A549 (cell line): ENCODE data around the gene LMTK3. TPM values are rescaled to one million over a fixed set of nuclear protein-coding genes. Genes with fewer than 3 reads are reported as not detected.

Source experiments
- ATAC-seq, 2 experiments: fragments of 200-7000 bp in 1 of 2; fragments of >200 bp in 1 of 2; cut with Nextera tagmentation in 1 of 2; cut with Tn5 transposase in 1 of 2; 3 replicates each; pipeline versions ENCODE4 v1.8.0 to v1.9.1; 2018 to 2020; ENCODE audit warnings: mild to moderate bottlenecking in 1 of 2, moderate library complexity in 1 of 2
- CTCF ChIA-PET: fragments of 300-600 bp; sonication (Branson Sonifier 250); formaldehyde crosslinking; extraction: SDS; loops from one replicate; lab custom pipeline; 2021; ENCODE audit warnings: antibody characterized with exemption, inconsistent platforms; lab: Yijun Ruan, JAX
- POLR2A ChIA-PET: fragments of 350-600 bp; formaldehyde crosslinking; extraction: SDS; loops from one replicate; lab custom pipeline; 2021; ENCODE audit warnings: antibody characterized with exemption, inconsistent platforms; lab: Yijun Ruan, JAX
- DNase-seq, 2 experiments: peaks; one replicate each; pipeline versions ENCODE4 v3.0.0 to v3.0.0-alpha.2; 2011 to 2016; ENCODE audit warnings: low read depth in 1 of 2, low spot score in 1 of 2
- FAIRE-seq: peaks from 2 replicates; lab custom pipeline; 2011; peaks lifted over from hg19 to GRCh38; lab: Jason Lieb, UNC
- H3K27ac ChIP-seq, 2 experiments: fragments of >200 bp; sonication (Bioruptor Twin); formaldehyde crosslinking; 3 replicates each; pipeline ENCODE4 v1.5.1; 2016 to 2017
- H3K4me1 ChIP-seq: fragments of >200 bp; sonication (Bioruptor Twin); formaldehyde crosslinking; 3 replicates; pipeline ENCODE4 v1.6.1; 2016
- H3K4me2 ChIP-seq: fragments of >200 bp; sonication (Bioruptor Twin); formaldehyde crosslinking; 3 replicates; pipeline ENCODE4 v1.6.1; 2016
- H3K4me3 ChIP-seq: fragments of >200 bp; sonication (Bioruptor Twin); formaldehyde crosslinking; 3 replicates; pipeline ENCODE4 v1.5.1; 2016
- H3K9me3 ChIP-seq: fragments of >200 bp; sonication (Bioruptor Twin); formaldehyde crosslinking; 3 replicates; pipeline ENCODE4 v1.6.1; 2016
- CEBPB ChIP-seq, 2 experiments: fragments of >200 bp in 1 of 2; sonication (Bioruptor Twin) in 1 of 2; formaldehyde crosslinking in 1 of 2; IDR thresholded peaks; 2 replicates each; pipeline ENCODE4 v1.6.1; 2012 to 2016
- FOSL2 ChIP-seq, 2 experiments: fragments of 450-650 bp in 1 of 2; fragments of >200 bp in 1 of 2; sonication (Bioruptor Twin) in 1 of 2; formaldehyde crosslinking; IDR thresholded peaks; 2 replicates each; pipeline versions ENCODE4 v1.5.0 to v1.6.1; 2016 to 2020; ENCODE audit warnings: mild to moderate bottlenecking in 1 of 2, moderate library complexity in 1 of 2
- HOXB5 ChIP-seq: fragments of 250-450 bp; sonication (Bioruptor Pico); IDR thresholded peaks from 2 replicates; pipeline ENCODE4 v1.5.0; 2020; ENCODE audit warnings: mild to moderate bottlenecking, moderate library complexity
- JUN ChIP-seq, 2 experiments: fragments of >200 bp; sonication (Bioruptor Twin); formaldehyde crosslinking; IDR thresholded peaks; 2 replicates in 1 of 2; 3 replicates in 1 of 2; pipeline ENCODE4 v1.6.1; 2016 to 2017
- JUNB ChIP-seq: fragments of >200 bp; sonication (Bioruptor Twin); formaldehyde crosslinking; IDR thresholded peaks from 2 replicates; pipeline ENCODE4 v1.6.1; 2016
- MAZ ChIP-seq: fragments of 150-350 bp; IDR thresholded peaks from 2 replicates; pipeline ENCODE4 v1.6.1; 2014; ENCODE audit warnings: antibody characterized with exemption, low read depth, low read length, borderline replicate concordance
- PHF8 ChIP-seq: fragments of 200-600 bp; sonication (generic); IDR thresholded peaks from 2 replicates; pipeline ENCODE4 v1.6.1; 2016; ENCODE audit warnings: low read depth, mild to moderate bottlenecking, antibody characterized with exemption, moderate library complexity, borderline replicate concordance
- POLR2A ChIP-seq: IDR thresholded peaks from 2 replicates; pipeline ENCODE4 v1.6.1; 2012; ENCODE audit warnings: mild to moderate bottlenecking, low read length
- RAD21 ChIP-seq, 2 experiments: fragments of >200 bp in 1 of 2; sonication (Bioruptor Twin) in 1 of 2; formaldehyde crosslinking in 1 of 2; IDR thresholded peaks in 1 of 2; conservative IDR thresholded peaks in 1 of 2; 2 replicates in 1 of 2; 3 replicates in 1 of 2; pipeline ENCODE4 v1.6.1; 2012 to 2018; ENCODE audit warnings: inconsistent platforms in 1 of 2
- RARB ChIP-seq: fragments of 250-450 bp; sonication (Bioruptor Pico); IDR thresholded peaks from 2 replicates; pipeline ENCODE4 v1.8.0; 2021; ENCODE audit warnings: mild to moderate bottlenecking, moderate library complexity
- RFX5 ChIP-seq: fragments of 450-650 bp; IDR thresholded peaks from 2 replicates; pipeline ENCODE4 v1.7.1; 2014; ENCODE audit warnings: antibody characterized with exemption, mild to moderate bottlenecking, moderate library complexity
- SMC3 ChIP-seq: fragments of >200 bp; sonication (Bioruptor Twin); formaldehyde crosslinking; IDR thresholded peaks from 3 replicates; pipeline ENCODE4 v1.6.1; 2018; ENCODE audit warnings: inconsistent platforms
- TFCP2L1 ChIP-seq: fragments of 250-450 bp; sonication (Bioruptor Pico); IDR thresholded peaks from 2 replicates; pipeline ENCODE4 v1.5.0; 2021; ENCODE audit warnings: mild to moderate bottlenecking
- TP53 ChIP-seq: fragments of 250-450 bp; sonication (Bioruptor Pico); IDR thresholded peaks from 2 replicates; pipeline ENCODE4 v1.5.0; 2021; ENCODE audit warnings: mild to moderate bottlenecking, moderate library complexity
- ZFP36 ChIP-seq: fragments of 450-650 bp; IDR thresholded peaks from 2 replicates; pipeline ENCODE4 v1.6.1; 2014; ENCODE audit warnings: borderline replicate concordance; ENCODE audit not compliant: partially characterized antibody
- WGBS: methylation state at CpG from one replicate; pipeline ENCODE4 v1.1.6; 2017; ENCODE audit errors: missing lambda C conversion rate; 5-methylcytosine and 5-hydroxymethylcytosine counted together
- polyA plus RNA-seq, 4 experiments: library from polyadenylated mRNA; depleted of rRNA in 3 of 4; stranded (reverse); fragments of >200 nt; fragmentation: RNase III in 1 of 4; extraction: RNeasy Plus Mini Kit Qiagen cat#74134 plus additional on column Dnase treatment in 1 of 4; gene quantifications; 2 replicates in 3 of 4; 3 replicates in 1 of 4; pipeline ENCODE4 v1.2.3, GENCODE V29; 2011 to 2017
- TF ChIP-seq, protein P1 (sequence below): IDR thresholded peaks from 2 replicates; pipeline ENCODE4 v1.6.1; 2012
- TF ChIP-seq, protein P2 (sequence below): fragments of >200 bp; sonication (Bioruptor Twin); formaldehyde crosslinking; IDR thresholded peaks from 3 replicates; pipeline ENCODE4 v1.6.1; 2016
- TF ChIP-seq, protein P3 (sequence below): fragments of 200-600 bp; sonication (generic); IDR thresholded peaks from 2 replicates; pipeline ENCODE4 v1.6.1; 2016; ENCODE audit warnings: antibody characterized with exemption, mild to moderate bottlenecking, moderate library complexity
- TF ChIP-seq, protein P4 (sequence below): IDR thresholded peaks from 2 replicates; pipeline ENCODE4 v1.6.1; 2012

Gene LMTK3
- polyA plus RNA-seq, 2 of the 4 experiments (the other 2 are of a cell fraction): 0.62 to 6.1 TPM

DNA sequence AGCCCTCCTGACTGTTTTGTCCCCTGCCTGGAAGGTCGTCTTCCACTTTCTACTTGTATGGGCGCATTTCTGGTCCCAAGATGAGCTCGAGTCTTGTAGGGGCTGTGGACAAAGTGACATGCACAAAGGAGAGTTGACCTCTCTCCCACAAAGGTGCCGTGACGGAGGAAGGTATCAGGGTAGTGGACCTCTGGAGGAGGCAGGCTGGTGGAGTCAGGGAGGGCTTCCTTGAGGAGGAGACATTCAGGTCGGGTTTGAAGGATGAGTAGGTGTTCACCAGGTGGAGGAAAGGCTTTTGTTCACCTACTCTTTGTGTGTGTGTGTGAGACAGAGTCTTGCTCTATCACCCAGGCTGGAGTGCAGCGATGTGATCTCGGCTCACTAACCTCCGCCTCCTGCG lies 40.8 kb downstream of the LMTK3 start:
- DNase-seq: no peak
- Histone ChIP-seq H3K4me2 (no peak overlapping the region; the same call in 2 of the 3 replicates), H3K4me3 (no peak overlapping the region), H3K27ac (no peak overlapping the region), H3K9me3 (no peaks in the 10 kb centered on the region), H3K4me1 (peaks cover 24% of the 10 kb centered on the region)
- no peak for TF ChIP-seq RAD21 (conservative IDR thresholded peaks at IDR 0.05 in 1 of 2, IDR thresholded peaks at IDR 0.05 in 1 of 2)
- TF ChIP-seq ZFP36: peak; percentile 60
- WGBS: 86% methylated on average over 10 of the region's 10 CpGs
- CTCF ChIA-PET: interaction anchor here (0.9 to 2.2 kb wide), 8 partner anchors 14 to 113 kb away, joined by 3 to 16 read pairs (median 5); partner anchors contain the start of gene KDELR1
- no peak for FAIRE-seq
- no peak for ATAC-seq
- POLR2A ChIA-PET: interaction anchor here (1.3 to 1.5 kb wide), 2 partner anchors 17 to 22 kb away, joined by 5 to 6 read pairs; no protein-coding TSS in a partner anchor

DNA sequence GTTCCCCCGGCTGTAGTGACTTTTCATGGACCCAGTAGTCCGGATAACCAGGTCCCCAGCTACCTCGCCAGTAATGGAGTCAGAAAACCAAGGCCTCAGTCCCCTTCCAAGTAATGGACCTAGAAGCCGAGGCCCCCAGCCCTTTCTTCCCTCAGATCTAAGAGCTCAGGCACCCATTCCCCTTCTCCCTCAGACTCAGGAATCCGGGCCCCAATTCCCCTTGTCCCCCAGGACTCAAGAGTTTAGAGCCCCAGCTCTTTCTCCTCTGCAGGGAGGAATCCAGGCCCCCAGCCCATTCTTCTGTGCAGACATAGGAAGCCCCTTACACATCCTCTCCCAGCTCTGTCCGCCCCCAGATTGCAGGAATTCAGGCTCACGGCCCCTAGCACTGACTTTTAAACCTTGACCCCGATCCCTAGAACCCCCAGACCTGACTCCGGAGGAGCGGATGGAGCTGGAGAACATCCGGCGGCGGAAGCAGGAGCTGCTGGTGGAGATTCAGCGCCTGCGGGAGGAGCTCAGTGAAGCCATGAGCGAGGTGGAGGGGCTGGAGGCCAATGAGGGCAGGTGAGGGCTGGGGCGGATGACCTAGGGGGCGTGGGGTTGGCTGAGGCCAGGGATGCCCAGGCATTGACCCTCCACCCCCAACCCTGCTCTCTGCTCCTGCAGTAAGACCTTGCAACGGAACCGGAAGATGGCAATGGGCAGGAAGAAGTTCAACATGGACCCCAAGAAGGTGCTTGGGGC lies 41.5 kb downstream of the LMTK3 start:
- H3K27ac ChIP-seq: peak overlapping the region; percentile 94 to 96
- peak overlapping the region; percentile 84 for H3K4me2 ChIP-seq
- TF ChIP-seq RFX5 (no peak), CEBPB (IDR thresholded peaks at IDR 0.05) (no peak), JUNB (no peak)
- TF ChIP-seq, all 56 proteins: peak for 0
- ChIA-PET CTCF (interaction anchor here (0.6 to 2.2 kb wide), 14 partner anchors 11 to 149 kb away, joined by 3 to 16 read pairs (median 4); partner anchors contain the start of gene KDELR1), POLR2A (interaction anchor here (1.3 to 1.5 kb wide), 3 partner anchors 11 to 23 kb away, joined by 3 to 6 read pairs (median 5); no protein-coding TSS in a partner anchor)
- WGBS: 69% methylated on average over 20 of the region's 20 CpGs
- DNase-seq (no peak), ATAC-seq (no peak), FAIRE-seq (no peak)
- Histone ChIP-seq H3K4me1 (peaks cover 24% of the 10 kb centered on the region), H3K4me3 (peak overlapping the region; percentile 82), H3K9me3 (no peaks in the 10 kb centered on the region)

DNA sequence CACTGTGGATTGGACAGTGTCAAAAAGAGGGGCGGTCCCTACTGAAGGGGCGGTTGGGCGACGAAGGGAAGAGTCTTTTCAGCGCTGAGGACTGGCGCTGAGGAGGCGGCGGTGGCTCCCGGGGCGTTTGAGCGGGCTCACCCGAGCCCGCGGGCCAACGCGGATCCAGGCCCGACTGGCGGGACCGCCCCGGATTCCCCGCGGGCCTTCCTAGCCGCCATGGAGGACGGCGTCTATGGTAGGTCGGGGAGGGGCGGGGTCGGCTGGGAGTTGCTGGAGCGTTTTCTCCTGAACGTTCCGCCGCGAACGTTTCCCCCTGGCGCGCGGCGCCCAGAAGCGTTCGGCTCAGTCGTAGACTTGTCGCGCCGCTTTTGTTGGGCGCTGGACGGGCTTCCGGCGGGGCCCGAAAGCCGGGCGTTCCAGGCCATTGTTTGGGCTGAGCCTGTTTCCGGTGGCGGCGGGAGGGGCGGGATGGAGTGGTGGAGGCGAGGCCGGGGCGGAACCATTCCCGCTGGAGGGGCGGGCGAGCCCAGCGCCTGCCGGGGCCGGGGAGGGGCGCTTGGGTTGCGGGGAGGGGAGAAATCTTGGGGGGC lies 42.2 kb downstream of the LMTK3 start, which contains the start of gene CYTH2:
CYTH2 (plus strand) TSS at position 81 of the 593 bp plus-strand sequence; CDS start at position 220, 139 bp downstream.
- Histone ChIP-seq H3K27ac (peak within 1 kb of the TSS; percentile 94 to 96), H3K4me3 (peak within 1 kb of the TSS; percentile 82), H3K4me1 (peaks cover 24% of the 10 kb centered on the region), H3K9me3 (no peaks in the 10 kb centered on the region)
- FAIRE-seq (no peak), ATAC-seq (peak; percentile 62 to 82), DNase-seq (peak; percentile 70 to 84)
- CTCF ChIA-PET: interaction anchor here (0.7 to 2.2 kb wide), 11 partner anchors 12 to 148 kb away, joined by 3 to 16 read pairs (median 4); partner anchors contain the start of gene KDELR1
- TF ChIP-seq JUN (IDR thresholded peaks at IDR 0.05): peak; percentile 77 to 81
- peak; percentile 81 for TF ChIP-seq POLR2A
- TF ChIP-seq JUNB: no peak
- TF ChIP-seq PHF8: peak; percentile 96
- TF ChIP-seq TFCP2L1 (CRISPR knock-in tag): peak; percentile 80; the same call in 1 of the 2 replicates
- 0 out of 2 replicates have a peak, but pooled peaks have one; percentile 45 for TF ChIP-seq HOXB5 (CRISPR knock-in tag)
- no peak for TF ChIP-seq FOSL2 (IDR thresholded peaks at IDR 0.05)
- TF ChIP-seq FOSL2 (CRISPR knock-in tag; IDR thresholded peaks at IDR 0.05): 0 out of 2 replicates have a peak, but pooled peaks have one; percentile 10
- TF ChIP-seq MAZ: peak; percentile 77; the same call in 1 of the 2 replicates
- TF ChIP-seq, protein P1, sequence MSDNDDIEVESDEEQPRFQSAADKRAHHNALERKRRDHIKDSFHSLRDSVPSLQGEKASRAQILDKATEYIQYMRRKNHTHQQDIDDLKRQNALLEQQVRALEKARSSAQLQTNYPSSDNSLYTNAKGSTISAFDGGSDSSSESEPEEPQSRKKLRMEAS: no peak; the same call in 1 of the 2 replicates
- TF ChIP-seq, protein P2, sequence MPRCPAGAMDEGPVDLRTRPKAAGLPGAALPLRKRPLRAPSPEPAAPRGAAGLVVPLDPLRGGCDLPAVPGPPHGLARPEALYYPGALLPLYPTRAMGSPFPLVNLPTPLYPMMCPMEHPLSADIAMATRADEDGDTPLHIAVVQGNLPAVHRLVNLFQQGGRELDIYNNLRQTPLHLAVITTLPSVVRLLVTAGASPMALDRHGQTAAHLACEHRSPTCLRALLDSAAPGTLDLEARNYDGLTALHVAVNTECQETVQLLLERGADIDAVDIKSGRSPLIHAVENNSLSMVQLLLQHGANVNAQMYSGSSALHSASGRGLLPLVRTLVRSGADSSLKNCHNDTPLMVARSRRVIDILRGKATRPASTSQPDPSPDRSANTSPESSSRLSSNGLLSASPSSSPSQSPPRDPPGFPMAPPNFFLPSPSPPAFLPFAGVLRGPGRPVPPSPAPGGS: peak; percentile 28; the same call in 2 of the 3 replicates
- peak; percentile 73; the same call in 1 of the 2 replicates for TF ChIP-seq RARB
- peak; percentile 96 for TF ChIP-seq TP53 (CRISPR knock-in tag)
- TF ChIP-seq, protein P3, sequence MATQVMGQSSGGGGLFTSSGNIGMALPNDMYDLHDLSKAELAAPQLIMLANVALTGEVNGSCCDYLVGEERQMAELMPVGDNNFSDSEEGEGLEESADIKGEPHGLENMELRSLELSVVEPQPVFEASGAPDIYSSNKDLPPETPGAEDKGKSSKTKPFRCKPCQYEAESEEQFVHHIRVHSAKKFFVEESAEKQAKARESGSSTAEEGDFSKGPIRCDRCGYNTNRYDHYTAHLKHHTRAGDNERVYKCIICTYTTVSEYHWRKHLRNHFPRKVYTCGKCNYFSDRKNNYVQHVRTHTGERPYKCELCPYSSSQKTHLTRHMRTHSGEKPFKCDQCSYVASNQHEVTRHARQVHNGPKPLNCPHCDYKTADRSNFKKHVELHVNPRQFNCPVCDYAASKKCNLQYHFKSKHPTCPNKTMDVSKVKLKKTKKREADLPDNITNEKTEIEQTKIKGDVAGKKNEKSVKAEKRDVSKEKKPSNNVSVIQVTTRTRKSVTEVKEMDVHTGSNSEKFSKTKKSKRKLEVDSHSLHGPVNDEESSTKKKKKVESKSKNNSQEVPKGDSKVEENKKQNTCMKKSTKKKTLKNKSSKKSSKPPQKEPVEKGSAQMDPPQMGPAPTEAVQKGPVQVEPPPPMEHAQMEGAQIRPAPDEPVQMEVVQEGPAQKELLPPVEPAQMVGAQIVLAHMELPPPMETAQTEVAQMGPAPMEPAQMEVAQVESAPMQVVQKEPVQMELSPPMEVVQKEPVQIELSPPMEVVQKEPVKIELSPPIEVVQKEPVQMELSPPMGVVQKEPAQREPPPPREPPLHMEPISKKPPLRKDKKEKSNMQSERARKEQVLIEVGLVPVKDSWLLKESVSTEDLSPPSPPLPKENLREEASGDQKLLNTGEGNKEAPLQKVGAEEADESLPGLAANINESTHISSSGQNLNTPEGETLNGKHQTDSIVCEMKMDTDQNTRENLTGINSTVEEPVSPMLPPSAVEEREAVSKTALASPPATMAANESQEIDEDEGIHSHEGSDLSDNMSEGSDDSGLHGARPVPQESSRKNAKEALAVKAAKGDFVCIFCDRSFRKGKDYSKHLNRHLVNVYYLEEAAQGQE: 0 out of 2 replicates have a peak, but pooled peaks have one; percentile 25
- no peak; the same call in 1 of the 2 replicates for TF ChIP-seq RFX5
- TF ChIP-seq, protein P4, sequence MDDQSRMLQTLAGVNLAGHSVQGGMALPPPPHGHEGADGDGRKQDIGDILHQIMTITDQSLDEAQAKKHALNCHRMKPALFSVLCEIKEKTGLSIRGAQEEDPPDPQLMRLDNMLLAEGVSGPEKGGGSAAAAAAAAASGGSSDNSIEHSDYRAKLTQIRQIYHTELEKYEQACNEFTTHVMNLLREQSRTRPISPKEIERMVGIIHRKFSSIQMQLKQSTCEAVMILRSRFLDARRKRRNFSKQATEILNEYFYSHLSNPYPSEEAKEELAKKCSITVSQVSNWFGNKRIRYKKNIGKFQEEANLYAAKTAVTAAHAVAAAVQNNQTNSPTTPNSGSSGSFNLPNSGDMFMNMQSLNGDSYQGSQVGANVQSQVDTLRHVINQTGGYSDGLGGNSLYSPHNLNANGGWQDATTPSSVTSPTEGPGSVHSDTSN: no peak
- TF ChIP-seq SMC3: peak; percentile 30; the same call in 1 of the 3 replicates
- TF ChIP-seq, all 56 proteins: peak for 12
- under 1% methylated on average over 27 of the region's 66 CpGs for WGBS
- H3K4me2 ChIP-seq: peak within 1 kb of the TSS; percentile 84
- POLR2A ChIA-PET: interaction anchor here (1.3 kb wide), 2 partner anchors 12 to 19 kb away, joined by 3 to 6 read pairs; no protein-coding TSS in a partner anchor
